Measurements from ENCODE around the gene KCNIP4. TPM values are rescaled to one million over a fixed set of nuclear protein-coding genes. Genes with fewer than 3 reads are reported as not detected.

Gene KCNIP4
- total and polyA plus RNA-seq, 2 experiments from 2014 or later, result 0.14 to 0.63 TPM

DNA sequence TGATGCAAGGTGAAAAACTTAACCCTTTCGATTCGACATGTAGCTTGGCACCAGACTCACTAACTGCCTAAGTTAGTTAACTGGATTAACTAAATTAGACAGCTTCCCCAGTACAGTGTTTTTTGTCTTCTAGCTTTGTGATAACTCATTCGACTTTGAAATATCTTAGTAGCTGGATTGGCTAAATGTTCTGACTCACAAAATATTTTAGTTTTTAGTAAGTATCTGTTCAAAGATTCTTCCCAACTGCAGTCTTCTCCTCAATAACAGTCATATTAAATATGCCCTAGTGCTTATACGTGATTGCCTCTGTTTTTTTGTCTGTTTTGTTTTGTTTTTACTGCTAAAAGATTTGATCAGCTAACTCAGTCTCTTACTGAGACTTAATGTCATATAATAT, 102.9 kb downstream of the KCNIP4 start (continued):
- TF ChIP-seq, protein P1, sequence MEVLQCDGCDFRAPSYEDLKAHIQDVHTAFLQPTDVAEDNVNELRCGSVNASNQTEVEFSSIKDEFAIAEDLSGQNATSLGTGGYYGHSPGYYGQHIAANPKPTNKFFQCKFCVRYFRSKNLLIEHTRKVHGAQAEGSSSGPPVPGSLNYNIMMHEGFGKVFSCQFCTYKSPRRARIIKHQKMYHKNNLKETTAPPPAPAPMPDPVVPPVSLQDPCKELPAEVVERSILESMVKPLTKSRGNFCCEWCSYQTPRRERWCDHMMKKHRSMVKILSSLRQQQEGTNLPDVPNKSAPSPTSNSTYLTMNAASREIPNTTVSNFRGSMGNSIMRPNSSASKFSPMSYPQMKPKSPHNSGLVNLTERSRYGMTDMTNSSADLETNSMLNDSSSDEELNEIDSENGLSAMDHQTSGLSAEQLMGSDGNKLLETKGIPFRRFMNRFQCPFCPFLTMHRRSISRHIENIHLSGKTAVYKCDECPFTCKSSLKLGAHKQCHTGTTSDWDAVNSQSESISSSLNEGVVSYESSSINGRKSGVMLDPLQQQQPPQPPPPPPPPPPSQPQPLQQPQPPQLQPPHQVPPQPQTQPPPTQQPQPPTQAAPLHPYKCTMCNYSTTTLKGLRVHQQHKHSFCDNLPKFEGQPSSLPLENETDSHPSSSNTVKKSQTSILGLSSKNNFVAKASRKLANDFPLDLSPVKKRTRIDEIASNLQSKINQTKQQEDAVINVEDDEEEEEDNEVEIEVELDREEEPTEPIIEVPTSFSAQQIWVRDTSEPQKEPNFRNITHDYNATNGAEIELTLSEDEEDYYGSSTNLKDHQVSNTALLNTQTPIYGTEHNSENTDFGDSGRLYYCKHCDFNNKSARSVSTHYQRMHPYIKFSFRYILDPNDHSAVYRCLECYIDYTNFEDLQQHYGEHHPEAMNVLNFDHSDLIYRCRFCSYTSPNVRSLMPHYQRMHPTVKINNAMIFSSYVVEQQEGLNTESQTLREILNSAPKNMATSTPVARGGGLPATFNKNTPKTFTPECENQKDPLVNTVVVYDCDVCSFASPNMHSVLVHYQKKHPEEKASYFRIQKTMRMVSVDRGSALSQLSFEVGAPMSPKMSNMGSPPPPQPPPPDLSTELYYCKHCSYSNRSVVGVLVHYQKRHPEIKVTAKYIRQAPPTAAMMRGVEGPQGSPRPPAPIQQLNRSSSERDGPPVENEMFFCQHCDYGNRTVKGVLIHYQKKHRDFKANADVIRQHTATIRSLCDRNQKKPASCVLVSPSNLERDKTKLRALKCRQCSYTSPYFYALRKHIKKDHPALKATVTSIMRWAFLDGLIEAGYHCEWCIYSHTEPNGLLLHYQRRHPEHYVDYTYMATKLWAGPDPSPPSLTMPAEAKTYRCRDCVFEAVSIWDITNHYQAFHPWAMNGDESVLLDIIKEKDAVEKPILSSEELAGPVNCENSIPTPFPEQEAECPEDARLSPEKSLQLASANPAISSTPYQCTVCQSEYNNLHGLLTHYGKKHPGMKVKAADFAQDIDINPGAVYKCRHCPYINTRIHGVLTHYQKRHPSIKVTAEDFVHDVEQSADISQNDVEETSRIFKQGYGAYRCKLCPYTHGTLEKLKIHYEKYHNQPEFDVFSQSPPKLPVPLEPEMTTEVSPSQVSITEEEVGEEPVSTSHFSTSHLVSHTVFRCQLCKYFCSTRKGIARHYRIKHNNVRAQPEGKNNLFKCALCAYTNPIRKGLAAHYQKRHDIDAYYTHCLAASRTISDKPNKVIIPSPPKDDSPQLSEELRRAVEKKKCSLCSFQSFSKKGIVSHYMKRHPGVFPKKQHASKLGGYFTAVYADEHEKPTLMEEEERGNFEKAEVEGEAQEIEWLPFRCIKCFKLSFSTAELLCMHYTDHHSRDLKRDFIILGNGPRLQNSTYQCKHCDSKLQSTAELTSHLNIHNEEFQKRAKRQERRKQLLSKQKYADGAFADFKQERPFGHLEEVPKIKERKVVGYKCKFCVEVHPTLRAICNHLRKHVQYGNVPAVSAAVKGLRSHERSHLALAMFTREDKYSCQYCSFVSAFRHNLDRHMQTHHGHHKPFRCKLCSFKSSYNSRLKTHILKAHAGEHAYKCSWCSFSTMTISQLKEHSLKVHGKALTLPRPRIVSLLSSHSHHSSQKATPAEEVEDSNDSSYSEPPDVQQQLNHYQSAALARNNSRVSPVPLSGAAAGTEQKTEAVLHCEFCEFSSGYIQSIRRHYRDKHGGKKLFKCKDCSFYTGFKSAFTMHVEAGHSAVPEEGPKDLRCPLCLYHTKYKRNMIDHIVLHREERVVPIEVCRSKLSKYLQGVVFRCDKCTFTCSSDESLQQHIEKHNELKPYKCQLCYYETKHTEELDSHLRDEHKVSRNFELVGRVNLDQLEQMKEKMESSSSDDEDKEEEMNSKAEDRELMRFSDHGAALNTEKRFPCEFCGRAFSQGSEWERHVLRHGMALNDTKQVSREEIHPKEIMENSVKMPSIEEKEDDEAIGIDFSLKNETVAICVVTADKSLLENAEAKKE (CRISPR knock-in tag; IDR thresholded peaks at IDR 0.05), result no peak
- TF ChIP-seq EZH2phosphoT487 (IDR thresholded peaks at IDR 0.05; ENCODE audit: unreplicated experiment) (no peak), POLR2AphosphoS5 (IDR thresholded peaks at IDR 0.05; ENCODE audit: low read depth) (no peak), EZH2 (IDR thresholded peaks at IDR 0.05; ENCODE audit: low read depth, unreplicated experiment) (no peak), NANOG (IDR thresholded peaks at IDR 0.05; ENCODE audit: borderline replicate concordance) (no peak), JUNB (IDR thresholded peaks at IDR 0.05; ENCODE audit: unreplicated experiment) (no peak), ZNF114 (CRISPR knock-in tag; IDR thresholded peaks at IDR 0.05) (no peak), CREB1 (CRISPR knock-in tag; IDR thresholded peaks at IDR 0.05; ENCODE audit: low read depth) (no peak), ZNF331 (CRISPR knock-in tag; IDR thresholded peaks at IDR 0.05; ENCODE audit: low read depth) (no peak)
- TF ChIP-seq, protein P2, sequence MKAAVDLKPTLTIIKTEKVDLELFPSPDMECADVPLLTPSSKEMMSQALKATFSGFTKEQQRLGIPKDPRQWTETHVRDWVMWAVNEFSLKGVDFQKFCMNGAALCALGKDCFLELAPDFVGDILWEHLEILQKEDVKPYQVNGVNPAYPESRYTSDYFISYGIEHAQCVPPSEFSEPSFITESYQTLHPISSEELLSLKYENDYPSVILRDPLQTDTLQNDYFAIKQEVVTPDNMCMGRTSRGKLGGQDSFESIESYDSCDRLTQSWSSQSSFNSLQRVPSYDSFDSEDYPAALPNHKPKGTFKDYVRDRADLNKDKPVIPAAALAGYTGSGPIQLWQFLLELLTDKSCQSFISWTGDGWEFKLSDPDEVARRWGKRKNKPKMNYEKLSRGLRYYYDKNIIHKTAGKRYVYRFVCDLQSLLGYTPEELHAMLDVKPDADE (IDR thresholded peaks at IDR 0.05), result no peak

DNA sequence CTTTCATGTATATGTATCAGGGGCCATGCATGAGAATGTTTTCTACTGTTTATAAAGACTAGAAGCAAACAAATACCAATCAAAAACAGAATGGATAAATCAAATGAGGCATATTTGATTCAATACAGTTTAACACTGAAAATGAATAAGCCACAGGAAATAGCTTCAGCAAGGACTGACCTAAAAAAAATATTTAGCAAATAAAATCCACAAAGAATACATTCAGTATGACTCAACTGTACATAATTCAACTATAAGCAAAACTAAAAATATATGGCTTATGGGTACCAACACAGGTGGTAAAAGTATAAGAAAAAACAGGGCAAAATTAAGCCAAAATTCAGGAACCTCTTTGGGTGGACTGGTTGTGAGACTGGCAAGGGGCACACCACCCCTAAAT, 112.9 kb downstream of the KCNIP4 start:
- Histone ChIP-seq H3K9me2 (ENCODE audit: insufficient read depth) (peaks cover 6% of the 10 kb centered on the region; the same call in 1 of the 2 replicates), H4K20me1 (replicated peaks; ENCODE audit: insufficient read depth) (no peaks in the 10 kb centered on the region), H3K4me3 (no peak overlapping the region), H3K27ac (ENCODE audit: low read depth) (no peak overlapping the region), H3K79me2 (replicated peaks; ENCODE audit: insufficient read depth) (no peaks in the 10 kb centered on the region), H3K4me1 (ENCODE audit: insufficient read depth) (no peaks in the 10 kb centered on the region), H3K4me2 (no peak overlapping the region), H3K27me3 (ENCODE audit: insufficient read depth) (no peaks in the 10 kb centered on the region), H3K36me3 (ENCODE audit: insufficient read depth) (no peaks in the 10 kb centered on the region), H3F3A (replicated peaks; ENCODE audit: low read depth) (no peaks in the 10 kb centered on the region), H2AFZ (no peak overlapping the region)
- no peaks in the 10 kb centered on the region for H3K4me1 Mint-ChIP-seq
- no peak overlapping the region for H3K27ac Mint-ChIP-seq
- no peaks in the 10 kb centered on the region for H3K9me3 Mint-ChIP-seq
- H3K36me3 Mint-ChIP-seq (ENCODE audit: low read depth), result peaks cover 3% of the 10 kb centered on the region; the same call in 2 of the 3 replicates
- no peak overlapping the region for H3K4me3 Mint-ChIP-seq
- no peaks in the 10 kb centered on the region for H3K27me3 Mint-ChIP-seq (ENCODE audit: insufficient read depth, low read depth, poor library complexity)
- ATAC-seq (no peak), DNase-seq (ENCODE audit: low spot score) (no peak)
- TF ChIP-seq CREB1 (CRISPR knock-in tag; IDR thresholded peaks at IDR 0.05; ENCODE audit: low read depth), result no peak
- no peak for TF ChIP-seq JUNB (IDR thresholded peaks at IDR 0.05; ENCODE audit: unreplicated experiment)
- TF ChIP-seq EZH2phosphoT487 (IDR thresholded peaks at IDR 0.05; ENCODE audit: unreplicated experiment), result no peak
- no peak for TF ChIP-seq ZNF331 (CRISPR knock-in tag; IDR thresholded peaks at IDR 0.05; ENCODE audit: low read depth)
